T-helper 1 cell treated with Interleukin-12 subunit alpha and Interleukin-12 subunit beta and Interleukin-4 antibody, amounts not matched to agents 30 ng/mL and 1 ng/mL, for 36 hours (primary cell): ENCODE data around the gene ALS2CL. TPM values are rescaled to one million over a fixed set of nuclear protein-coding genes. Genes with fewer than 3 reads are reported as not detected.

Experiments used
- intact Hi-C: fragments of 100-400 bp; cut with micrococcal nuclease; formaldehyde crosslinking; loops from one replicate; pipeline ENCODE4 v1.15.1; 2024
- total RNA-seq: library from RNA; stranded (reverse); gene quantifications from 2 replicates; pipeline ENCODE4 v1.2.3, GENCODE V29; 2022

ALS2CL gene
- total RNA-seq, 1 donor from 2014 or later, result 1.6 TPM

GRCh38 chr3:46715507-46716175 lies 22.2 kb upstream of the ALS2CL start:
- intact Hi-C loops, result no loop called here

GRCh38 chr3:46714728-46715506 lies 21.4 kb upstream of the ALS2CL start:
- intact Hi-C loops, result no loop called here

GRCh38 chr3:46713898-46714552 lies 20.5 kb upstream of the ALS2CL start:
- intact Hi-C loops, result no loop called here

- intact Hi-C loops, result no loop called here
Measured at GRCh38 chr3:46713050-46713897, 19.8 kb upstream of the ALS2CL start.

- intact Hi-C loops, result no loop called here
Measured at GRCh38 chr3:46712191-46713049, 18.9 kb upstream of the ALS2CL start.

DNA sequence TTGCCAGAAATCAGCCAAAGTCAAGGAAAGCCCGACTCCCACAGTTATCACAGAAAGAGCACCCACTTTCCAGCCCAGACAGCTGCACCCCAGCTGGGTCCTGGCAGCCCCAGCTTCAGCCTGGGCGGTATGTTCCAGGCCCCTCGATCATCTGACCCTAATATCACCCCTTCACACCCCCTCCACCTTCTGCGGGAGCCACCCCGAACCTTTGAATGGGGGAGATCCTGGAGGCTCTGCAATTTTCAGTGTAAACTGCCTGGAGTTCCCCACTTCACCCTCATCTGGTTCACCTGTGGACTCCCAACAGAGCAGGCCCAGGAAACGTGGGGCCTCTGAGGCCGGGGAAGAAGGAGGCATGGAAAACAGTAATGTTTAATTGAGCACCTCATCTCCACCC lies 18.3 kb upstream of the ALS2CL start:
- intact Hi-C loops, result no loop called here

- intact Hi-C loops, result no loop called here
Measured at GRCh38 chr3:46711305-46711704, 17.8 kb upstream of the ALS2CL start.

DNA sequence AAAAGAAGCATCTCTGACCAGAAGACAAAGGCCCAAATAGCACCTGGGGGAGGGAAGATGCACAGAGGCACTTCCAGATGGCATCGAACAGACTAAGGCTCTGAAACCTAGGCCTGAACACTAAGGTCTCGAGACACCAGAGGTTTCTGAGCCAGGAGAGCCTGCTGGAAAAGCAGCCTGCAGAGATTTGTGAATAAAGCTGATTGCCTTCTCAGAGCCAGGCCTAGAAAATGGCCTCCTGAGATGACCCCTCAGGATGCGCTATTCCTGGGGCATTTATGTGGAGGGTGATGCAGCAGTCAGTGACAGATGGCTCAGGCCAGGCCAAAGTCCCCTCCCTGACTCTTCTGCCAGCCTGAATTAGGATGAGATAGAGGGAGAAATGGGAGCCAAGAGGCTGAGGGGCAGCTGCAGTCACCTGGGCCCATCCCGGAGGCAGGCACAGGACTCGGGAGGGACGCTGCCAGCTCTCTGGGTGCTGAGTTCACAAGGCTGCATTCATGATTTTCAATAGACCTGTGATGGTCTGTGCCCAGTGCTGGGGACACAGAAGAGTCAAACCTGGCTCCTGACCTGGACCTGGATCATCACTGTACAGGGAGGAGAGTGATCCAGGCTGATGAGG lies 17.3 kb upstream of the ALS2CL start:
- intact Hi-C loops, result no loop called here

DNA sequence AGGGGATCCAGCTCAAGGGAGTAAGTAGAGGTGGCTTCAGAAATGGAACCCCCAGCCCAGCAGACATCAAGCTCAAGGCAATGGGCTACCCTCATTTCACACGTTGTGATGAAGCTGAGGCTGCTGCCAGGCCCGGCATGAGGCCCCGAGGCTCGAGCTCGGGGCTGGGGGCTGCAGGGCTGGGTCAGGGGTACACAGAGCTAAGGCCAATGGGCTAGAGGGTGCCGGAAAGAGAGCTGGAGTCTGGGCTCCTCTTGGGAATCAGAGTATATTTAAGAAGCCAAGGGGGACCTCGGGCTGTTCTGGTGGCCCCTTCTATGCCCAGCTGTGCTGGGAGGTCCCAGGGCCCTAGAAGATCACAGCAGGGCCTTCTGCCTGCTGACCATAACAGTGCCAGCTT lies 16.8 kb upstream of the ALS2CL start:
- intact Hi-C loops, result no loop called here

DNA sequence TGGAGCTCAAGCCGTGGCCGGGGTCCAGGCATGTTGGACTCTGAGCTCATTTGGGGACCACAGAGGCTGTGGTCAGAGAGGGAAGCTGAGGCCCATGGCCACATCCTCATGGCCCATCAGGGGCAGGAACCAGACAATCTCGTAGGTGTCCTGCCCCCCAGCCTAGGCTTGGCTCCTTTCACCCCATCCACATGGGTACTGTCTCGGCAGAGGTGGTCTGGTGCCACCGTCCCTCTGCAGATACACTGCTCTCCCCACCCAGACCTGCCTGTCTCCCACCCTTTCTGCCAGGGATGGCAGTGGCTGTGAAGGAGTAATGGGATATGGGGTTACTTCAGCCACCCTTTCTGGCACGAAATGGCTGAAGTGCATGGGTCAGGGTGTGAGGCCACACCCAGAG lies 16.2 kb upstream of the ALS2CL start:
- intact Hi-C loops, result loop anchor here (5.0 kb wide), 2 partner anchors 138 to 803 kb away; partner anchors contain the start of gene ELP6

DNA sequence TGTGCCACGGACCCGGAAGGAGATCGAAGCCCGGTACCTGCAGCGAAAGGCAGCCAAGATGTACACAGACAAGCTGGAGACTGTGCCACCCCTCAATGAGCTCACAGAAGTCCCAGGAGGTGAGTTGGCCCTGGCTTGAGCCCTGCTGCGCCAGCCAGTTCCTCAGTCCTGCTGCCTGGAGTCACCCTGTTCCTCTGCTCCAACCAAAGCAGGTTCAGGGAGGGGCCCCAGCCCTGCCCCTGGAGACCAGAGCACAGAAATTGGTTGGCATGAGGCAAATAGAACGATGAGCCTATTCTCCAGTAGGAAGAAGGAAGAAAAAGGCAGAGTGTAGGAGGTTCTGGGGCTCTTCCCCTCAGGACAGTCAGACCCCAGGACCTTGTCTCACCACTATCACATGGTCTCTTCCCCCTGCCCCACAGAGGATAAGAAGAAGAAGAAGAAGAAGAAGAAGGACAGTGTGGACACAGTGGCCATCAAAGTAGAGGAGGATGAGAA lies 15.7 kb upstream of the ALS2CL start:
- intact Hi-C loops, result loop anchor here (5.0 kb wide), 2 partner anchors 138 to 803 kb away; partner anchors contain the start of gene ELP6

- intact Hi-C loops, result loop anchor here (5.0 kb wide), 2 partner anchors 139 to 804 kb away; partner anchors contain the start of gene ELP6
Measured at GRCh38 chr3:46708401-46709156, 15.1 kb upstream of the ALS2CL start.

- intact Hi-C loops, result loop anchor here (5.0 kb wide), 2 partner anchors 140 to 805 kb away; partner anchors contain the start of gene ELP6
Measured at GRCh38 chr3:46707601-46708011, 14.1 kb upstream of the ALS2CL start.

DNA sequence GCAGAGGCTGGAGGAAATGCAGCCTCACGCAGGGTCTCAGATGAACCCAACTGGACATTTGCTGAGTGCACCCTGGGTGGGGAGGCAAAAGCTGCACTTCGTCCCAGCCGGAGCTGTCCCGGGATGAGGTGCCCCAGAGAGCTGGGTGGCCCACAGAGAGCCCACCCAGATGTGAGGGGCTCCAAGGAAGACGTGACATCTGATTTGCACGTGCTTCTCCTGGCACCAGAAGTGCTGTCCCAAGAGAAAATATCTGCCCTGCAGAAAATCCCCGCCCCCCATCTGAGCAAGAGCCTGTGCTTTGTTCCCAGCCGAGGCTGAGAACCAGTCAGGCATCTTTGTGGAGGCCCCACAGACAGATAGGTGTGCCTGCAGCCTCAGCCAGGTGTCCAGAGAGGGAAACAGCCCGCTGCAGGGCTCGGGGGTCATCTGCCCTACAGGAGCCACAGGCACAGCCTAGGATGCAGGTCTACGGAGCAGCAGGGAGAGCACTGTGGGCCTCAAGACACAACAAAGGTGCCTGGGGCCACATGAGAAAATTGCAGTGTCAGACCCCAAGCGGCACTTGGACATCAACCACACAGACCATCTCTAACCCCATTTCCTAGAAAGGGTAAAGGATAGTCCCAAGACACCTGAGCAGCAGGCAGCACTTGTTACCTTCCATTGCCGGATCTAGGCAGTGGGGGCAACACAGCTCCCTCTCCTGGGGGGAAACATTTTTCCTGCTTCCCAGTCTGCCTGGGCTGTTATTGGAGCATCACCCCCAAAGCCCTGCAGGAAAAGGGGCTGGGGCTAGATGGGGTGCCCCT lies 13.5 kb upstream of the ALS2CL start:
- intact Hi-C loops, result loop anchor here (5.0 kb wide), 2 partner anchors 140 to 805 kb away; partner anchors contain the start of gene ELP6

- intact Hi-C loops, result loop anchor here (1.0 to 5.0 kb wide), 6 partner anchors 141 to 806 kb away; partner anchors contain the start of gene ELP6
Measured at GRCh38 chr3:46705751-46706552, 12.5 kb upstream of the ALS2CL start.

DNA sequence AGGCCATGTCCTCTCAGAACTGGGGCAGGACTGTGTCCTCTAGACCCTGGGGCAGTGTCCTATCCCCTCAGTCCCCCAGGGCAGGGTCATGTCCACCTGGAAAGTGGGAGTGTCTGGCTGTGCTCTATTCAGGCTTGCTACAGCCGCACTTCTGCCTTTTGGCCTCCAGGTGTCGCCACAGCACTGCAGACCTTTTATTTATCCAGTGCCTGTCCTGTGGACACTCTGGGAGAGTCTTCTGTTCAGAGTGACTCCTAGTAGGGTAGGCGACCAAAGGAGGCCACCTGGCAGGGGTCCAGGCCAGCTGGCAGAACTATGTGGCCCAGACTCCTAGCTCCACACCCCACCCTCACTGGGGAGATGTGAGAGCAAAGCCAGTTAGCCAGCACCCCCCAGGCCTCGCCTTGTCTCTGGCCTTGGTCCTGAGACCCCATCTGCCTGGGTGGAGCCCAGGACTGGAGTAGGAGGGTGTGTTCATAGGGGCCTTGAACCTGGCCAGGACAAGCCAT lies 11.6 kb upstream of the ALS2CL start:
- intact Hi-C loops, result loop anchor here (1.0 to 5.0 kb wide), 6 partner anchors 142 to 807 kb away; partner anchors contain the start of gene ELP6
